22Rv1 (cell line): ENCODE measurements around the gene TTLL8.

ENCODE experiments used
- H3K27ac ChIP-seq: fragments of 450-650 bp; 2 replicates; pipeline ENCODE4 v1.5.1; 2017
- CTCF ChIP-seq: fragments of 450-650 bp; IDR thresholded peaks from 2 replicates; pipeline ENCODE4 v1.5.1; 2017; ENCODE audit warnings: mild to moderate bottlenecking
- ZFX ChIP-seq: fragments of 450-650 bp; IDR thresholded peaks from 2 replicates; pipeline ENCODE4 v1.6.1; 2017; ENCODE audit warnings: antibody characterized with exemption, borderline replicate concordance

The TTLL8 gene

GRCh38 chr22:50030297-50031188, 27.6 kb downstream of the TTLL8 start:
- H3K27ac ChIP-seq, result peak overlapping the region; percentile 64
- TF ChIP-seq CTCF (peak; percentile 97), ZFX (no peak)

GRCh38 chr22:50027639-50028537, 30.2 kb downstream of the TTLL8 start:
- TF ChIP-seq CTCF (0 out of 2 replicates have a peak, but pooled peaks have one; percentile 10), ZFX (no peak)
- H3K27ac ChIP-seq, result peak overlapping the region; percentile 88

- H3K27ac ChIP-seq, result no peak overlapping the region
- no peak for TF ChIP-seq ZFX
- TF ChIP-seq CTCF, result no peak
Observed at GRCh38 chr22:50025993-50026392, 32.1 kb downstream of the TTLL8 start.

GRCh38 chr22:50022171-50022819, 35.8 kb downstream of the TTLL8 start:
- no peak overlapping the region for H3K27ac ChIP-seq
- TF ChIP-seq CTCF, result no peak
- no peak for TF ChIP-seq ZFX

GRCh38 chr22:50020606-50021005, 37.5 kb downstream of the TTLL8 start:
- TF ChIP-seq ZFX (no peak), CTCF (no peak)
- H3K27ac ChIP-seq, result no peak overlapping the region

GRCh38 chr22:50019316-50019715, 38.8 kb downstream of the TTLL8 start:
- TF ChIP-seq ZFX (no peak), CTCF (no peak)
- no peak overlapping the region for H3K27ac ChIP-seq
